Activated T-helper 9 cell treated with anti-CD3 and anti-CD28 coated beads, Interleukin-2, amount 50 U/mL, for 16 hours (primary cell): Measurements from ENCODE around the gene PFKP.

Experiments used
- DNase-seq: peaks from one replicate; pipeline ENCODE4 v3.0.0-alpha.2; 2020; ENCODE audit warnings: low read depth

PFKP gene

DNA sequence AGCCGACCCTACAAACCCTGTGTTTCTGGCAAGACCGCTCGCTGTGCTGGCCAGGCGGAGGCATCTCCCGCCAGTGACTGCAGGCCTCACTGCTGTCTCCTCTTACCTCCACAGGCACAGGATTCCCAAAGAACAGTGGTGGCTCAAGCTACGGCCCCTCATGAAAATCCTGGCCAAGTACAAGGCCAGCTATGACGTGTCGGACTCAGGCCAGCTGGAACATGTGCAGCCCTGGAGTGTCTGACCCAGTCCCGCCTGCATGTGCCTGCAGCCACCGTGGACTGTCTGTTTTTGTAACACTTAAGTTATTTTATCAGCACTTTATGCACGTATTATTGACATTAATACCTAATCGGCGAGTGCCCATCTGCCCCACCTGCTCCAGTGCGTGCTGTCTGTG, 69.0 kb downstream of the PFKP start:
- DNase-seq = no peak

DNA sequence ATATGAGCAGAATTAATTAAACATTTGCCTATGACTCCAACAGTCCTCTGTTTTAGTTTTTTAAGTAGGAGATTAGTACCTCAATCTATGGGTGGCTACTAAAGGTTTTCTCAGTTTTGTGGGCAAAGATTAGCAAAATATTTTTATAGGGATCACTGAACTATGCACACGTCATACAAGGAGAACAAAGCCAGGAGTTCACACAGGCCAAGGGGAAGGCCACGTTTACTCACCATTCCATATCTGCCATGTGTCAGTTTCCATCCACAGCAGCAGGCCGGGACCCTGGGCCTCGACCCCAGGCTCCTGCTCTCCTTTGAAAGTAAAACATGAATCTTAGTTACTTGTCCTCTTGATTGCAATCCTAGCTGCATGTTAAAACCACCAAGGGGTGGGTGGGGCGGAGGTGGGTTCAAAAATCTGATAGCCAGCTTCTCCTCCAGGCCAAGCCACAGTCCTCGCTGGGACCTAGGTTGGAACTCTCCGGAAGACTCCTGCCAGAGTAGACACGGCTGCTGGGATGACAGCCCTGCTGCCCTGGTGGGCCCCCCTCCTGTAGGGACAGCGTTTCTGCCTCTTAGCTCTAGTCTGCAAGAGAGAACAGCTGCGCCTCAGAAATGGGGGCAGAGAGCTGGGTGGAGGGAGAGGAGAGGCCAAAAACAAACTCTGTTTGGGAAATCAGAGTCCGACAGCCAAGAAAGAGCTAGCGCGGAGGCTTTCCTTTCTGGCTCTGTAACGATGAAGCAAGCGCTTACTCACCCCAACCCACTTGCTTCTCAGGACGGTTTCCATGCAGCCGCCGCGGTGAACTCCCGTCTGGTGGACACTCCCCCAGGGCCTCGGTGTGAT, 69.6 kb downstream of the PFKP start:
- no peak for DNase-seq

DNA sequence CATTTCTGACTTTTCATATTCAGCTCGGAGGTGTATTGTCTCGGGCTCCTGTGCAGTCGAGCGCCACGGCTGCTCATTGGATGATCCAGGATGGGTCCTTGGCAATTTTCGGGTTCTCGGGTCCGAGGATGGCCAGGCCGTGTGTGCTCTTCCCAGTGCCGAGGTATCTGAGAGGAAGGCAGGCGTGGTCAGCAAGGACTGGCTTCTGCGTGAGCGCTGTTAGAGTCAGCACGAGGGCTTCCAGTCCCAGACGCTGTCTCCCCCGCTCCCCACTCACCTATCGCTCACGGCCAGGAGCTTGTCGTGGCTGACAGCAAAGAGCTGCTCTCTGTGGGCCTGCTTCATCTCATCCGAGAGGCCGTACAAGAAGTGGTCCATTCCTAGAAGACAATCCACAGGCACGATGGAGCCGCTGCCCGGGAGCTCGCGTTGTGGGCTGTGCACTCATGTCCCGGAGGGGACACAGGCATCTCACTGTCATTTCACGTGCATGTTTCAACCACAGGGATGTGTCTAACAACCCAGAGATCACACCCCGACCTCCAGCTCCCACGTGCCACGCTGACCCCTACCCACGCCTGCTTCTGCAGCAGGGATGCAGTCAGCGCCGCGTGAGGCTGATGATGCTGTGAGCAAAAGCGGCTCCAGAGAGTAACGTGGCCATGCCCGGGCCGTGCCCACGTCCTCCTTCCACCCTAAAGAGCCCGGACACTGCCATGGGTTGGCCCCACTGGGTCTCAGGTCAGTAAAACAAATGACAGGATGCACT, 70.8 kb downstream of the PFKP start:
- no peak for DNase-seq

DNA sequence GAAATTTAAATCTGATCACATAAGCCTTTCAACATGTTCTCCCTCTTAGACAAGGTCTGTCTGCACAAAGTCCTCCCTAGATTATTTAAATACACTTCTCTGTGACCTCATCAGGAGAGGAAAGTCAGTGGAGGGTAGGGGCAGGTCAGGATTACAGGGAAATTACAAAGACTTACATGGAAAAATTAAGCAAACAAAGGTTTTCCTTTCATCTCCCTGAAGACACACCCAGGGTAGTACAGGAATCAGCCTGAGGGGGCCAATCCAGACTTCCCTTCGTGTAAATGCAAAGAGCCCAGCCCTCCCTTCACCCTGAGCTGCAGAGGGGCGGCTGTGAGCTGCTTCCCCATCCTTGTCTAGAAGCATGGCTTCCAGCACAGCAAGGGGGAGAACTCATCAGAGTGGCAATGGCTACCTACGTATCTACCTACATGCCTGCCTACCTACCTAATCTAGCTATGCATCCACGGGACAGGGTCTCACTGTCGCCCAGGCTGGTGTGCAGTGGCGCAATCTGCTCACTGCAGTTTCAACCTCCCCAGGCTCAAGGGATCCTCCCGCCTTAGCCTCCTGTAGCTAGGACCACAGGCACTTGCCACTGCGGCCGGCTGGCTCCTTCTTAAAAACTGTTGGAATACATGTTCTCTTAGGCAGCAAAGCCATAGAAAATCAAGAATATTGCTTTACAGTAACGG, 72.0 kb downstream of the PFKP start:
- no peak for DNase-seq

DNA sequence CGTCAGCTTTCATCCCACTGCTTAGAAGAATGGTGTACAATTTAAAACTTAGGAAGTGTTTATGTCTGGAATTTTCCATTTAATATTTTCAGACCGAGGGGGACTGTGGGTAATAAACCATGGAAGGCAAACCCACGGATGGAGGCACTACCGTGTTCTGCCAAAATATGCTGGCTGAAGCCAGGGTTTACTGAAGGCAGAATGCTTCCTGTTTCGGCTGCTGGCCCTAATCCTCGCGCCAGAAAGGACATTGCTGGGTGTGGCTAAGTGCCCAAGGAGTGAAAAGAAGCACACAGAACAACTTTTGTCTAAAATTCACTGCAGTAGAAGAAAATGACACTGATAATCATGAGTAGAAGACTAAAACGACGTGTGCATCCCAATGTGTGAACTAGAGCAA, 72.9 kb downstream of the PFKP start:
- no peak for DNase-seq

DNA sequence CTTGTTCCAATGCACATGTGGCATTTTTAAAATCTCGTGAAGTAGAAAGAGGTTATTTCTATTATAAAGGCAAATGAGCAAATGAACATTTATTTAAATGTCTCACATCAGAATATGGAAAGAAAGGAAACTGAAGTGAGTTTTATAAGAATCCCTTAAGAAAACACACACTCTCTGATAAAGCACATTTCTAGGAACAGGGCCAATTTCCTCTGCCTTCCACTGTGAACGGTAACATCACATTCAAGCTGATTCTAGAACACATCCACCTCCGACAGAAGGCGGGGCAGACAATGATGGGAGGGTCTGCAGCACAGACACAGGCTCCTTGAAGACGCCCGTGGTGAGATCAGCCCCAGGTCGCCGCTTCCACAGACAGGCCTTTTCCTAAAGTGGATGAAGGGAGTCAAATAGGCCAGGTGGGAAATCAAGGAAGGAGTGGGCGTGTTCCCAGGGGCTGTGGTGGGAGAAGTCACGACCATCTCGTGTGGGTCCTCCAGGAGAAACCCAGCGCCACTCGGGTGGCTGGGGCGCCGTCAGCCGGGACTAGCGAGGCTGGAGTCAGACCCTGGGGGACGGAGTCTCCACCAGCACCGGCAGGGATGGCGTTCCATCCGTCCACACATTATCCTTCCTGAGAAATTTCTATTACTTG, 74.1 kb downstream of the PFKP start:
- DNase-seq = no peak

DNA sequence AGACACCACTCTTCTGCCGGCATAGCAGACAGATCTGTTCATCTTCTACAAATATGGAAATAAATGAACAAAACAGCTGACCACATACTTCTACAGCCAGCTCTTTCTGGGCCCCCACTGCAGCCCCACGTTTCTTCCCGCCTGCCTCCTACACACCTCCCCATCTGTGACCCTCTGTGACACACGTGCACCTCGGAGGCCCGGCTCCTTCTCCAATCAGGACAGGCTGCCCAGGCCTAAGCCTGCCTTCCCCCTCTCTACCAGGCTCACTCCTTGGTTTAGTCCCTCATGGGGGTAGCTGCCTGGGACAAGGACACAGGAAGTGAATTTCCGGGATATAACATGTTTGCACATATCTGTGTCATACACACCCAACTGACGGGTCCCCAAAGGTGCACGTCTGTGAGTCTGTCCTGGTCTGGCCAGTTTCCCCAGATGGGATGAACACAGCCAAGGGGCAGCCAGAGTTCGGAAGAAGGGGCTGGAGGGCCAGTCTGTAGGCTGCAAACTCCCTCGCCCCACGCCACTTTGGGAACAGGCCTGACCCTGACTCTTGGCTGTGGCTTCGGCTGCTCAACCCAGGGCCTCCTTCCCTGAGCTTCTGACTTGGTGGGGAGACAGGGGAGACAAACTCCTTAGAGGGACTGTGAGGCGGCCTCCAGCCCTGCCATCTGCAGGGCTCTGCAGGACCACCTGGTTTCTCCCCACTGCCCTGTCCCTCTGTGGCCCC, 75.0 kb downstream of the PFKP start:
- DNase-seq = no peak

DNA sequence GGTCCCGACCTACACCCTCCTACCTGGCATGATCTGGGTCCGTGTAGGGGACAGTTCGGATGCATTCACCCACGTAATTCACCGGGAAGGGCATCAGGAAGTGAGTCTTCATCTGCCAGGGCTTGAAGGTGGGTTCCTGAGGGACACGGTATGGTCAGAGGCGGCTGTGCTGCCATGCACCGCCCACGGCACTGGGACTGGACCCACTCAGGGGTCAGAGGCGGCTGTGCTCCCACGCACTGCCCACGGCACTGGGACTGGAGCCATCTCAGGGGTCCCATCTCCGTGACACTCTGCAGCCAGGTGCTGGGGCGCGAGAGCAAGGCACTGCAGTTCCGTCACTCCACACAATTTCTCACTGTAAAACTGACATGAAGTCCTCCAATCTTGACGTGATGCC, 76.0 kb downstream of the PFKP start:
- DNase-seq = no peak

DNA sequence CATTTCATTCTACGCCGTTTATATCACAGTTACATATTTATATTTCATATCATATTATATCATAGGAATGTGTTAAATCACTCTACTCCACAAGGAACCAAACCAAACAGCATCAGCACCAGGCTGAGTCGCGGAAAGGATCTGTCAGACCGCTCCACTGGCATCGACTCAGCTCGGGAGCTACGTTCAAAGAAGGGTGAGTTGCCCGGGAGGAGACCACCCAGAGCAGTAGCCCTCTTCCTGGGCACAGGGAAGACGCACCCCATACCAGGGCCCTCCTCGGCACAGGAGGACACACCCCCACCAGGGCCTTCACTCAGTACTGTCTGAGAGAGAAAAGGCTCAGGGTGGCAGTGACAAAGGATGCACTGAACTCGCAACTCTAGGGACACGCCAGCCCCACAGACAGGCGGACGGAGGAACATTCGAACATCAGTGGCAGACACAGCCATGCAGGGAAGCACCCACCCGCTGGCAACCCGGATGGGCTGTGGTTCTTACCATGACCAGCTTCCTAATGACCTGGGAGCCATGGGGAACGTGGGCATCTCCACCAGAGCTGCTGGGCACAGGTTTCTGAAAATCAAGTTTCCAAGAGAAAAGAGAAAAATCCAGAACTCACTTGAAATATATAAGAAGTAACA, 76.6 kb downstream of the PFKP start:
- no peak for DNase-seq

DNA sequence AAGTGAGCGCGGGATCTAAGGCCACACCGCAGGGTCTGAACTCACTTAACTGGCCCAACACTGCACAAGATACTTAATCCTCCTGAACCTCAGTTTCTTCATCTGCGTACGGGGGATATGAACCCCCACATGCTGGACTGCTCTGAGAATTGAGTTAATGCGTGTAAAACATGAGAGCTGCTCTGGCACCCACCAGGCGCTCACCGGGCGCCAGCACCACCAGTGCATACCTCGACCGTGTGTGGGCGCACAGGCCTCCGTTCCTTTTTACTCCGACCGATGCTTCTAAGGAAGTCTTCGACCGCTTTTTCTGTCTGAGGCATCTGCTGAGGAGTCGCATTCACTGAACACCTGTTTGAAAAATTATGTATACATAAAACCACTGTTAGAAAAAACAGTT, 78.0 kb downstream of the PFKP start:
- DNase-seq = no peak

DNA sequence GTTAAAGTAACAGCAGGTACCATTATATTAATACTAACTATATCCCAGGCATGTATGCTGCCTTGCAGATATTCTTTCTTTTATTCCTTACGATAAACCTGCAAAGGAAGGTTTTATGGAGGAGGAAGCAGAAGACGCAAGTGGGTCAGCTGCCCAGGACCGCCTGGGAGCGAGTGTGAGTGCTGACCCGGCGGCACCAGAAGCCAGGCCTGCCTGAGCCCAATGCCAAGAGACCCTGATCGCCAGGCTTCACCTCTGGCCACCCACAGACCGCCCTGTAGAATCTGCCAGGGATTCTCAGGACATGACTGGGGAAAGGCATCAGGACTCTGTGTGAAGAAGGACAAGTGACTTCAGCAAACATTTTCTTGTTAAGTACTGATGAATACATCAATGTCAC, 78.9 kb downstream of the PFKP start:
- no peak for DNase-seq

DNA sequence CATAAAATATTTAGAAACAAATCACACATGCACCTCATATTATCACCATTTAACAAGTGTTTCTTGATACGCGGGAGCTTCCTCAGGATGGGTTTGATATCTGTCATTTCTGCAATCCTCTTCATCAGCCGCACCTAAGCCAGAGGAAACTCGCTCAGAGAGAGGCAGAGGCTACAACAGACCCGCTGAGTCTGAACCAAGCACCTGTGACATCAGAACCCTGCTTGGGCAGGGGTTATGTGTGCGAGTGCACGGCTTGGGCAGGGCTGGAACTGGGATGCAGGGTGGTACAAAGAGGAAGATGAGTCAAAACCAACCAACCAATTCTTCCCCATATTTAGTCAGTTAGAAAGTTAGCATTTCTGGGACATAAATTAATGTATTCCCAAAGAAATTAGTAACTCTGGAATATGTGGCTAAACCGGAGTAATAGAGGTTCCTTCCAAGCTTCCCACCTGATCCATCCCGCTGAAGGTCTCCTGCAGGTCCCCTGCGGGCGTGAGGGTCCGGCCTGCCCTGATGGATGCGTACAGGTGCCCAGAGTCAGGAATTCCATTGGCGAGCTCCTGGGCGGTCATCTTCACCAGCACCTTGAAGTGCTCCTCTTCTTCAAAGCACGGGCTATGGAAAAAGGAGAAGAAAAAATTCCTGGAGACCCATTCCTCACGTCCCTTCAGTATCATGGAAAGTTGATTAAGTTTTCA, 79.9 kb downstream of the PFKP start:
- DNase-seq = no peak

DNA sequence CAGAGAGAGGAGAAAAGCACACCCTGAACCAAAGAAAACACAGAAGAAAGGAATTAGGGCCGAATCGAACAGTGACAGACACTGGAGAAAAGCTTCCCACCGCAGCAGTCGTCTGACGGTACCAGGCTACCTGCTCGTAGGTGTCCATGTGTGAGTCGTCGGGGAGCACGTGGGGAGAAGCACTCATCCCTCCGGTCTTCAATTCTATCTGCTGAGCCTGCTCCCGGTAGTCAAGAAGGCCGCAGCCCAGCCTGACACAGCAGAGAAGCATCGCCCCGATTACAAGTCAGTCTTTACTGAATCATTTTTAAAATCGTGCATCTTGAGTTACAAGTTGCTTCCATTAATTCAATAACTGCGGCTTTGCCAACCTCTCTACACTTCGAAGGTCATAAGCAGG, 80.7 kb downstream of the PFKP start:
- no peak for DNase-seq

DNA sequence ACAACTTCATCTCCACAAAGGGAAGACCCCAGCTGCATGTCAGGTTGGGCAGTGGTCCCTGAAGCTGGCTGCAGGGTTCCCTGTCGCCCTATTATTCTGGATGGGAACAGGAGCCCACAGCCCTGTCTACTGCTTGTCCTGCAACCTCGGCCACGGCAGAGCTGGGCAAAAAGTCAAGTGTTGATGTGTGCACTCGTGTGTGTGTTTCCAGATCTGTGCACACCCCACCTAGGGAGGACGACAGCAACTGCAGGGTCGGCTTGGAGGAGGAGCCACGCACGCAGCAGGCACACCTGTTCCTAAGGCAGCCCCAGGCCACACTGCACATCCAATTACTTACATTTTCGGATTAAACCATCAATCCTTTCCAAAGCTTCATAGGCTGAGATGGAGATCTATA, 81.6 kb downstream of the PFKP start:
- DNase-seq = no peak

DNA sequence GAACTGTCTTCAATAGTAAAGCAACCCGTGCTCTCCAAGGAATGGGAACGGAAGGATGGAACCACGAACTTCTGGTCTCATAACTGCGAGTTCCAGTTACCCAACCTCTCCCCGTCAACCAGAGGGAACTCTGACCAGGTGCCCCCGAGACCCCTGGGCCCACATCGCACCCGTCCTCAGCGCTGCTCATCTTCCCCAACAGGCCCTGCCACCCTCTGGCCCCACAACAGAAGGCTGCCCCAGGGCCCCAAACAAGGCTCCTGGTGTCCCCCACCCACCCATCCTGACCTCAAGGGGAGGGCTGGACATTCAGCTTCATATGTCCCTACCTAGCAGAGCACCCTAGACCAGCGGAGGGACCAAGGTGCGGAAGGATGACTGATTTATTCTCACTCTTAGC, 82.6 kb downstream of the PFKP start:
- DNase-seq = no peak

DNA sequence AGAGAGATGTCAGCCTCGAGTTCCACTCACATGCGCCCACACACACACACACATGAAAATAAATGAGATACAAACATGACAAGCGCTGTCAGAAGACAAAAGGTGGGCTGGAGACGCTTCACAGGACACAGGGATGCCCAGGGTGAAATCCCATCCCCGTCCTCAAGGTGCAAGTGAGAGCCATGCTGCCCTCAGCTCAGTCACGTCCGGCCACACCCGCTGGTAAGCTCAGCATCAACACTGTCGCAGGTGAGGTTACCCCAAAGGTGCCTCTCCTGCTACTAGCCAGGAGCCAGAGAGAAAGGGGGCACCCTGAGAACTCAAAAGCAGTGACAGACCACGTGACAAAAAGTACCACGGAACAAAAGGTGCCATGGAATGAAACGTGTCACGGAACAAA, 83.0 kb downstream of the PFKP start:
- no peak for DNase-seq

DNA sequence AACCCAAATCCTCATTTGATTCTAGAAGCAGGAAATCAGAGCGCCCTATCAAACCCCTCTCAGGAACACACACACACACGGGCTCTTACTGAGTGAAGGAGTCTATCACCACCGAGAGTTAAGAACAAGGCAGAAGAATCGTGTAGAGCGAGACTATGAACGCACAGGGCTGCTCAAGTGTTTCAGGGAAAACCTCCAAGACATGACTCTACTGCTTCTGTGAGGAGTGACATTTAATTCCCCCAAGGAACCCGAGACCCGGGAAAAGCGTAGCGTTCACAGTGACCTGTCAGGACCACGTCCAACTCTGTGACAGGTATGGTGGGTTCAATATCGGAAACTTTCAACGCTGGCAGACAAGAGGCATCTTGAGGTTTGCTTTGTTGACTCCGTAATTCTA, 83.6 kb downstream of the PFKP start:
- DNase-seq = no peak

DNA sequence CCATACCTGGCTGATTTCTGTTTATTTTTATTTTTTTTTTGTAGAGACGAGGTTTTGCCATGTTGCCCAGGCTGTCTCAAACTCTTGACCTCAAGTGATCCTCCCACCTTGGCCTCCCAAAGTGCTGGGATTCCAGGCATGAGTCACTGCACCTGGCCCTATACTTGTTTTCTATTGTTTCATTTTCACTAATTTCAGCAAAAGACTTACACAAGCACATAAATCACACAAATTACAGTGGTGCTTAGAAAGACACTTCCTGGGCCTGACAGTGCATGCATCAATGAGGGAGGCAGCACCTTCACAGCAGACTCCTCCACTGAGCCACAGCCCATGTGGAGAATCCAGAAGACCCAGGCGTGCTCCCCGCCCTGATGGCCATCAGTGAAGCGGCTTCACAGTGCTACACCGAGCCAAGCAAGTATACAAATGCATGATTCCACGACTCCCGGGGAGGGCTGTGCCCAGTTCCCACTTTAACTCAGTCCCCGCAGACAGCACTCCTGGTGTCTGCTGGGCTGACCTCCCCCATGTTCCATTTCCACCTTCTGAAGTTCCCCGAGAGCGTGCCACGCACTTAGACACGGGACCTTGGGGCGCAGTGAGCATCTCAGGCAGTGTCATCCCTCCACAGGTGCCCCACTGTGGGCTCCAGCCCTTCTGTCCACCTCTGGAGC, 84.7 kb downstream of the PFKP start:
- no peak for DNase-seq

DNA sequence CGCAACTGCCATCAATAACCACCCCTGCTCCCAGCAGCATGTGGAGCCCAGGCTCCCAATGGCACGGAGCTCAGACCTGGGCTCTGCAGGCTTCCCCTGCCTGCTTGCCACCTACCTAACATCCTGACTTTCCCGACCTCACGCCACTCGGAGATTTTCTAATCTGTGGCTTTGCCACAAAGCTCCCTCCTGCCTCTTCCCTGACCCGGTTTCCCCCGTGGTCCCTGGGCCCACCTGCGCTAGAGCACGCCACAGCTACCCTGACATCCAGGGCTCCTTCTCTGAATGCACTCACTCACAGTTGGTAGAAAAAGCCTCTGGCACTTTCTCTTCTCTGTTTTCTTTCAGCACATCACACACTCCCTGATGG, 85.2 kb downstream of the PFKP start:
- no peak for DNase-seq

DNA sequence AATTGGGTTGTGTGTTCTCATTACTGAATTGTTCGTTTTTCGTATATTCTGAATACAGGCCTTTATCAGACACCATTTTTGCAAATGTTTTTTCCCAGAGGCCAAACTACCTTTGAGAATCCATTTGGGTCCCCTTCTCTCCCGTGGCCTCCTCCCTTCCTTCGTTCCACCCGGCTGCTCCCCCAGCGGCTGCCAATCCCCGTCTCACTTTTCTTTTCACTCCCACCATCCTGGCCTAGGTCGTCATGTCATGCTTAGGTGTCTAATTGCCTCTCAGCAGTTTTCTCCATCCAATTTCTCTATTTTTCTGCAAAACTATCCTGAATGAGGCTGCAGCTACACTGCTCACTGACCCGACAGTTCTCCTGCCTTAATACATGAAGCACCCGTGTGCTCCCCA, 87.3 kb downstream of the PFKP start:
- DNase-seq = no peak
